ENCODE measurements around the gene MS4A18.

Gene MS4A18

GRCh38 chr11:60785806-60786361 is 61.4 kb downstream of the MS4A18 start:
- no peak for TF ChIP-seq CTCF (IDR thresholded peaks at IDR 0.05)

GRCh38 chr11:60786811-60787567 is 62.5 kb downstream of the MS4A18 start:
- TF ChIP-seq CTCF (IDR thresholded peaks at IDR 0.05): no peak

- no peak for TF ChIP-seq CTCF (IDR thresholded peaks at IDR 0.05)
These were observed 64.0 kb downstream of the MS4A18 start for GRCh38 chr11:60788401-60789125.

- no peak for TF ChIP-seq CTCF (IDR thresholded peaks at IDR 0.05)
These were observed 66.2 kb downstream of the MS4A18 start for GRCh38 chr11:60790726-60791125.

GRCh38 chr11:60791153-60791933 is 66.8 kb downstream of the MS4A18 start:
- no peak for TF ChIP-seq CTCF (IDR thresholded peaks at IDR 0.05)

- TF ChIP-seq CTCF (IDR thresholded peaks at IDR 0.05): no peak
These were observed 68.0 kb downstream of the MS4A18 start for GRCh38 chr11:60792521-60792920.
